HEK293T (cell line): Measurements from ENCODE around the gene UBXN6.

Experiments
- BHLHE40 ChIP-seq: fragments of 450-650 bp; IDR thresholded peaks from 2 replicates; pipeline ENCODE4 v1.6.1; 2016; ENCODE audit warnings: mild to moderate bottlenecking, moderate library complexity, borderline replicate concordance
- ELF4 ChIP-seq: fragments of 450-650 bp; IDR thresholded peaks from 2 replicates; pipeline ENCODE4 v1.6.1; 2017; ENCODE audit warnings: antibody characterized with exemption
- FOXA1 ChIP-seq: fragments of 450-650 bp; IDR thresholded peaks from 2 replicates; pipeline ENCODE4 v1.6.1; 2016; ENCODE audit warnings: mild to moderate bottlenecking
- FOXM1 ChIP-seq: fragments of 450-650 bp; IDR thresholded peaks from 2 replicates; pipeline ENCODE4 v1.6.1; 2017; ENCODE audit warnings: mild to moderate bottlenecking, borderline replicate concordance
- NFRKB ChIP-seq: fragments of 450-650 bp; IDR thresholded peaks from 2 replicates; pipeline ENCODE4 v1.6.1; 2016; ENCODE audit warnings: mild to moderate bottlenecking, moderate library complexity

- TF ChIP-seq FOXM1 (no peak), ELF4 (no peak), NFRKB (no peak), BHLHE40 (no peak), FOXA1 (no peak)
These were observed 54.4 kb downstream of the UBXN6 start for GRCh38 chr19:4403005-4403761.
